OCI-LY1 (cell line): ENCODE measurements around the gene TTC12.

Experiments used
- H2AFZ ChIP-seq: fragments of 200-600 bp; sonication (generic), shearing (Covaris generic); 2 replicates; pipeline ENCODE4 v1.6.0; 2014; ENCODE audit warnings: antibody characterized with exemption, mild to moderate bottlenecking, low read length
- H3F3A ChIP-seq: fragments of 200-600 bp; sonication (generic), shearing (Covaris generic); 2 replicates; pipeline ENCODE4 v1.6.0; 2014; ENCODE audit warnings: mild to moderate bottlenecking, antibody characterized with exemption, low read length, moderate library complexity; ENCODE audit not compliant: insufficient read depth
- H3K27ac ChIP-seq: fragments of 200-600 bp; sonication (generic); 2 replicates; pipeline ENCODE4 v1.5.1; 2014; ENCODE audit warnings: low read length, mixed run types, mild to moderate bottlenecking, low read depth; ENCODE audit not compliant: poor library complexity, severe bottlenecking
- H3K27me3 ChIP-seq: fragments of 200-600 bp; sonication (generic); 2 replicates; pipeline ENCODE4 v1.6.0; 2014; ENCODE audit warnings: antibody characterized with exemption, mild to moderate bottlenecking, low read length, moderate library complexity; ENCODE audit not compliant: insufficient read depth
- H3K36me3 ChIP-seq: fragments of 200-600 bp; sonication (generic); 2 replicates; pipeline ENCODE4 v1.6.1; 2014; ENCODE audit warnings: mild to moderate bottlenecking, antibody characterized with exemption, low read length, moderate library complexity, mixed read lengths; ENCODE audit not compliant: insufficient read depth
- H3K4me1 ChIP-seq: fragments of 200-600 bp; sonication (generic); 2 replicates; pipeline ENCODE4 v1.5.1; 2014; ENCODE audit warnings: mild to moderate bottlenecking, low read length, moderate library complexity; ENCODE audit not compliant: insufficient read depth, severe bottlenecking
- H3K4me2 ChIP-seq: fragments of 200-600 bp; sonication (generic), shearing (Covaris generic); 2 replicates; pipeline ENCODE4 v1.6.1; 2014; ENCODE audit warnings: low read length
- H3K4me3 ChIP-seq: fragments of 200-600 bp; sonication (generic); 2 replicates; pipeline ENCODE4 v1.5.1; 2014; ENCODE audit warnings: low read length, low read depth, mild to moderate bottlenecking, mixed read lengths; ENCODE audit not compliant: poor library complexity, severe bottlenecking
- H3K79me2 ChIP-seq: fragments of 200-600 bp; shearing (Covaris generic); 2 replicates; pipeline ENCODE4 v1.6.1; 2016; ENCODE audit warnings: mixed run types, low read length, mixed read lengths; ENCODE audit not compliant: insufficient read depth
- H3K9ac ChIP-seq: fragments of 200-600 bp; sonication (generic), shearing (Covaris generic); 2 replicates; pipeline ENCODE4 v1.6.1; 2014; ENCODE audit warnings: mild to moderate bottlenecking, low read length, mixed read lengths
- H3K9me2 ChIP-seq: fragments of 200-600 bp; sonication (generic), shearing (Covaris generic); 2 replicates; pipeline ENCODE4 v1.6.1; 2014; ENCODE audit warnings: low read depth, mild to moderate bottlenecking, low read length, mixed read lengths
- H3K9me3 ChIP-seq: fragments of 200-600 bp; shearing (Covaris generic); 2 replicates; pipeline ENCODE4 v1.6.1; 2014; ENCODE audit warnings: low read length, mixed read lengths
- H4K20me1 ChIP-seq: fragments of 200-600 bp; sonication (generic), shearing (Covaris generic); 2 replicates; pipeline ENCODE4 v1.6.0; 2016; ENCODE audit warnings: mild to moderate bottlenecking, low read length; ENCODE audit not compliant: insufficient read depth
- EZH2 ChIP-seq: fragments of 200-600 bp; sonication (generic), shearing (Covaris generic); IDR thresholded peaks from 2 replicates; pipeline ENCODE4 v1.8.0; 2017; ENCODE audit warnings: borderline replicate concordance, mixed run types, mild to moderate bottlenecking, antibody characterized with exemption, low read length, moderate library complexity, mixed read lengths
- TF ChIP-seq, protein P1 (sequence below): fragments of 200-600 bp; sonication (generic), shearing (Covaris generic); IDR thresholded peaks from 2 replicates; pipeline ENCODE4 v1.5.1; 2017; ENCODE audit warnings: mild to moderate bottlenecking, antibody characterized with exemption, low read length, moderate library complexity, mixed read lengths

Gene TTC12

DNA sequence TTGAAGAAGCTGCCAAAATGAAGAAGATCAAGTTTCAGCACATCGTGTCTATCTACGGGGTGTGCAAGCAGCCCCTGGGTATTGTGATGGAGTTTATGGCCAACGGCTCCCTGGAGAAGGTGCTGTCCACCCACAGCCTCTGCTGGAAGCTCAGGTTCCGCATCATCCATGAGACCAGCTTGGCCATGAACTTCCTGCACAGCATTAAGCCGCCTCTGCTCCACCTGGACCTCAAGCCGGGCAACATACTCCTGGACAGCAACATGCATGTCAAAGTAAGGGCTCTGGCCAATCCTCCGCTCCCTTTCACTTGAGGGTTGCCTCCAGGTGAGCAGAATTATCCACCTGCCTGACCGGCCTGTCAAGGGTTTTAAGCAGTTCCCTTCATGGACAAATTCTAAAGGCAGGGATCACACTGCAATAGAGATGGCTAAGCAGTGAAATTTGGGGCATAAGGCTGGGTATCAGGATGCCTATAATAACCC is 79.2 kb downstream of the TTC12 start:
- Histone ChIP-seq H3K36me3 (no peaks in the 10 kb centered on the region), H2AFZ (no peak overlapping the region), H3K9ac (no peak overlapping the region), H3K4me3 (no peak overlapping the region), H3K9me2 (no peaks in the 10 kb centered on the region), H3K79me2 (no peaks in the 10 kb centered on the region), H3K27me3 (0 out of 2 replicates have a peak, but pooled peaks cover 3% of the 10 kb centered on the region), H3K27ac (no peak overlapping the region), H3K4me1 (no peaks in the 10 kb centered on the region), H3K9me3 (no peaks in the 10 kb centered on the region), H3K4me2 (no peak overlapping the region), H3F3A (no peaks in the 10 kb centered on the region), H4K20me1 (no peaks in the 10 kb centered on the region)
- TF ChIP-seq, protein P1, sequence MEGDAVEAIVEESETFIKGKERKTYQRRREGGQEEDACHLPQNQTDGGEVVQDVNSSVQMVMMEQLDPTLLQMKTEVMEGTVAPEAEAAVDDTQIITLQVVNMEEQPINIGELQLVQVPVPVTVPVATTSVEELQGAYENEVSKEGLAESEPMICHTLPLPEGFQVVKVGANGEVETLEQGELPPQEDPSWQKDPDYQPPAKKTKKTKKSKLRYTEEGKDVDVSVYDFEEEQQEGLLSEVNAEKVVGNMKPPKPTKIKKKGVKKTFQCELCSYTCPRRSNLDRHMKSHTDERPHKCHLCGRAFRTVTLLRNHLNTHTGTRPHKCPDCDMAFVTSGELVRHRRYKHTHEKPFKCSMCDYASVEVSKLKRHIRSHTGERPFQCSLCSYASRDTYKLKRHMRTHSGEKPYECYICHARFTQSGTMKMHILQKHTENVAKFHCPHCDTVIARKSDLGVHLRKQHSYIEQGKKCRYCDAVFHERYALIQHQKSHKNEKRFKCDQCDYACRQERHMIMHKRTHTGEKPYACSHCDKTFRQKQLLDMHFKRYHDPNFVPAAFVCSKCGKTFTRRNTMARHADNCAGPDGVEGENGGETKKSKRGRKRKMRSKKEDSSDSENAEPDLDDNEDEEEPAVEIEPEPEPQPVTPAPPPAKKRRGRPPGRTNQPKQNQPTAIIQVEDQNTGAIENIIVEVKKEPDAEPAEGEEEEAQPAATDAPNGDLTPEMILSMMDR, result no peak
- no peak for TF ChIP-seq EZH2

DNA sequence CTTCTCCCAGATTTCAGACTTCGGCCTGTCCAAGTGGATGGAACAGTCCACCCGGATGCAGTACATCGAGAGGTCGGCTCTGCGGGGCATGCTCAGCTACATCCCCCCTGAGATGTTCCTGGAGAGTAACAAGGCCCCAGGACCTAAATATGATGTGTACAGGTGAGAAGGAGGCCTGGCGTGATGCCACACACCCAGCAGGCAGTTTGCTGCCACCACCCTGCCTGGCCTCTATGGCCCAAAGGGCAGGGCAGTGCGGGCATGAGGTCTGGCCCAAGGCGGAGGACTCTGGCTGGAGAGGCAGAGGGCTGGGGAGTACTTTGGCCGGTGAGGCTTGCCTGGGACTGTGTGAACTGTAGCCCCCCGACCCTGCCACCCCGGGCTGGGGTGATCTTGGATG is 80.5 kb downstream of the TTC12 start:
- Histone ChIP-seq H3K4me1 (no peaks in the 10 kb centered on the region), H2AFZ (no peak overlapping the region), H3K9ac (no peak overlapping the region), H3K27ac (no peak overlapping the region), H3K36me3 (no peaks in the 10 kb centered on the region), H3K4me2 (no peak overlapping the region), H3K79me2 (no peaks in the 10 kb centered on the region), H3F3A (no peaks in the 10 kb centered on the region), H3K27me3 (0 out of 2 replicates have a peak, but pooled peaks cover 3% of the 10 kb centered on the region), H3K4me3 (no peak overlapping the region), H3K9me2 (no peaks in the 10 kb centered on the region), H4K20me1 (no peaks in the 10 kb centered on the region), H3K9me3 (no peaks in the 10 kb centered on the region)
- TF ChIP-seq, protein P1, result no peak
- no peak for TF ChIP-seq EZH2

DNA sequence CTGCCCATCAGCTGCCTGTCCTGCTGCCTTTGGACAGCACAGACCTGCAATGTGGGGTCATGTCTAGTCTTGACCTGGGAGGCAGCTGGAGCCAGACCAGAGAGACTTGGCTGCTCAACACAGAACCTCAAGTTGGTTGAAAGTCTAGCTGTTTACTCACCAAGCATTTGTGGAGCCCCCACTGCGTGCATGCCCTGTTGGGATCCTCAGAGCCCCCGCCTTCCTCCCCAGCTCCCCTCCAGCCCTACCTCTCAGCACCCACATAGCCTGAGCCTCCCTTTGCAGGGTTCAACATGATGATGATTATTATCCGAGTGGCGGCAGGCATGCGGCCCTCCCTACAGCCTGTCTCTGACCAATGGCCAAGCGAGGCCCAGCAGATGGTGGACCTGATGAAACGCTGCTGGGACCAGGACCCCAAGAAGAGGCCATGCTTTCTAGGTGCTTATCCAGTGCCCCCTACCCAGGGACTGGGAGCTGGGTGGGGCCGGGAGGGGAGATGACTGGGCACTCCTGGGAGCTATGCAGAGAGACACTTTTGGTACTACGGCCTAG is 81.5 kb downstream of the TTC12 start:
- Histone ChIP-seq H3K36me3 (no peaks in the 10 kb centered on the region), H3K27ac (no peak overlapping the region), H3K79me2 (no peaks in the 10 kb centered on the region), H3K9me3 (no peaks in the 10 kb centered on the region), H4K20me1 (no peaks in the 10 kb centered on the region), H3K9me2 (no peaks in the 10 kb centered on the region), H3K27me3 (0 out of 2 replicates have a peak, but pooled peaks cover 3% of the 10 kb centered on the region), H2AFZ (no peak overlapping the region), H3K4me2 (no peak overlapping the region), H3K4me1 (no peaks in the 10 kb centered on the region), H3F3A (no peaks in the 10 kb centered on the region), H3K9ac (no peak overlapping the region), H3K4me3 (no peak overlapping the region)
- no peak for TF ChIP-seq EZH2
- TF ChIP-seq, protein P1, result no peak
